H1 (cell line): ENCODE measurements around the gene CELSR3. TPM values are rescaled to one million over a fixed set of nuclear protein-coding genes. Genes with fewer than 3 reads are reported as not detected.

Experiments
- CTCF ChIA-PET: fragments of 300-600 bp; sonication (Branson Sonifier 250); formaldehyde crosslinking; loops from one replicate; lab custom pipeline; 2021; ENCODE audit not compliant: partially characterized antibody; lab: Charles Lee
- POLR2A ChIA-PET: fragments of 300-600 bp; sonication (Branson Sonifier 250); formaldehyde crosslinking; loops from one replicate; lab custom pipeline; 2021; ENCODE audit warnings: inconsistent platforms; ENCODE audit not compliant: partially characterized antibody; lab: Charles Lee
- DNase-seq, 2 experiments: peaks; one replicate each; pipeline versions ENCODE4 v3.0.0 to v3.0.0-alpha.2; 2010 to 2022; ENCODE audit warnings: low spot score in 2 of 2, low read depth in 1 of 2, mixed read lengths in 1 of 2
- FAIRE-seq: peaks from 2 replicates; lab custom pipeline; 2011; peaks lifted over from hg19 to GRCh38; lab: Jason Lieb, UNC
- H2AFZ ChIP-seq: 2 replicates; pipeline ENCODE4 v1.8.1; 2012; ENCODE audit warnings: low read length, inconsistent platforms
- H2AK5ac ChIP-seq: 2 replicates; pipeline ENCODE4 v1.6.1; 2013; ENCODE audit warnings: low read depth, low read length
- H2BK120ac ChIP-seq: replicated peaks from 2 replicates; pipeline ENCODE3; 2013; ENCODE audit warnings: low read depth, low read length, inconsistent platforms
- H2BK12ac ChIP-seq: 2 replicates; pipeline ENCODE4 v1.6.1; 2013; ENCODE audit warnings: low read depth, low read length
- H2BK15ac ChIP-seq: 2 replicates; pipeline ENCODE4 v1.6.1; 2013; ENCODE audit warnings: low read length
- H2BK20ac ChIP-seq: 2 replicates; pipeline ENCODE4 v1.6.1; 2013; ENCODE audit warnings: low read length
- H2BK5ac ChIP-seq: 2 replicates; pipeline ENCODE4 v1.6.1; 2013; ENCODE audit warnings: low read depth, low read length
- H3K14ac ChIP-seq: 2 replicates; pipeline ENCODE4 v1.6.1; 2013; ENCODE audit warnings: inconsistent platforms; ENCODE audit not compliant: insufficient read length
- H3K18ac ChIP-seq: 2 replicates; pipeline ENCODE4 v1.6.1; 2013; ENCODE audit warnings: low read length; ENCODE audit errors: extremely low read depth
- H3K23ac ChIP-seq: 2 replicates; pipeline ENCODE4 v1.6.1; 2013; ENCODE audit warnings: inconsistent platforms; ENCODE audit not compliant: insufficient read length
- H3K23me2 ChIP-seq: 2 replicates; pipeline ENCODE4 v1.6.1; 2013; ENCODE audit warnings: low read depth, low read length
- H3K27ac ChIP-seq: 2 replicates; pipeline ENCODE4 v1.6.1; 2011; ENCODE audit warnings: low read depth, low read length, inconsistent platforms
- H3K27me3 ChIP-seq, 4 experiments: replicated peaks in 1 of 4; 1 replicate in 1 of 4; 2 replicates in 3 of 4; pipeline versions ENCODE4 v1.6.1 to v1.8.1; 2011 to 2013; ENCODE audit warnings: low read length in 3 of 4, mild to moderate bottlenecking in 3 of 4, inconsistent platforms in 2 of 4, mixed read lengths in 2 of 4, moderate library complexity in 1 of 4; ENCODE audit not compliant: control insufficient read depth in 3 of 4, insufficient read depth in 3 of 4; ENCODE audit errors: extremely low read depth in 1 of 4
- H3K36me3 ChIP-seq, 4 experiments: 2 replicates each; pipeline versions ENCODE4 v1.6.1 to v1.8.1; 2011 to 2013; ENCODE audit warnings: mild to moderate bottlenecking in 4 of 4, low read length in 3 of 4, moderate library complexity in 2 of 4, control low read depth in 1 of 4, inconsistent platforms in 1 of 4; ENCODE audit not compliant: insufficient read depth in 4 of 4, control insufficient read depth in 2 of 4
- H3K4ac ChIP-seq: replicated peaks from 2 replicates; pipeline ENCODE3; 2013; ENCODE audit warnings: low read length, low read depth, mixed read lengths, inconsistent platforms; ENCODE audit not compliant: insufficient read length
- H3K4me1 ChIP-seq, 4 experiments: replicated peaks in 1 of 4; 1 replicate in 1 of 4; 2 replicates in 3 of 4; pipeline versions ENCODE4 v1.6.1 to v1.8.1; 2011 to 2013; ENCODE audit warnings: low read length in 3 of 4, inconsistent platforms in 2 of 4, mixed read lengths in 1 of 4; ENCODE audit not compliant: insufficient read depth in 4 of 4, control insufficient read depth in 3 of 4
- H3K4me2 ChIP-seq, 2 experiments: 2 replicates each; pipeline versions ENCODE4 v1.6.1 to v1.8.1; 2011 to 2013; ENCODE audit warnings: low read depth in 2 of 2, low read length in 2 of 2, control low read depth in 1 of 2, inconsistent platforms in 1 of 2, mild to moderate bottlenecking in 1 of 2; ENCODE audit not compliant: insufficient read depth in 1 of 2
- H3K4me3 ChIP-seq, 4 experiments: fragments of 200-600, 300-600 bp in 1 of 4; sonication (generic), shearing (Covaris generic), sonication (Bioruptor Twin) in 1 of 4; 2 replicates each; pipeline versions ENCODE4 v1.5.1 to v1.8.1; 2011 to 2016; ENCODE audit warnings: low read length in 4 of 4, low read depth in 3 of 4, control low read depth in 2 of 4, inconsistent platforms in 2 of 4, mild to moderate bottlenecking in 2 of 4, mixed read lengths in 1 of 4, moderate library complexity in 1 of 4; ENCODE audit not compliant: insufficient read depth in 2 of 4; ENCODE audit errors: extremely low read depth in 1 of 4
- H3K56ac ChIP-seq: replicated peaks from 2 replicates; pipeline ENCODE3; 2013; ENCODE audit warnings: low read depth, mild to moderate bottlenecking, mixed read lengths, low read length, inconsistent platforms; ENCODE audit not compliant: insufficient read length
- H3K79me1 ChIP-seq: 2 replicates; pipeline ENCODE4 v1.6.1; 2013; ENCODE audit warnings: low read depth, low read length, control low read depth
- H3K79me2 ChIP-seq, 2 experiments: 2 replicates each; pipeline versions ENCODE4 v1.6.1 to v1.8.1; 2012 to 2013; ENCODE audit warnings: low read length in 2 of 2, mild to moderate bottlenecking in 2 of 2, inconsistent platforms in 1 of 2; ENCODE audit not compliant: insufficient read depth in 2 of 2, control insufficient read depth in 1 of 2
- H3K9ac ChIP-seq, 4 experiments: replicated peaks in 1 of 4; 1 replicate in 1 of 4; 2 replicates in 3 of 4; pipeline versions ENCODE4 v1.6.1 to v1.8.1; 2011 to 2013; ENCODE audit warnings: low read depth in 3 of 4, low read length in 3 of 4, control low read depth in 2 of 4, mild to moderate bottlenecking in 2 of 4, moderate library complexity in 2 of 4, inconsistent platforms in 1 of 4; ENCODE audit errors: extremely low read depth in 1 of 4
- H3K9me3 ChIP-seq, 2 experiments: 2 replicates each; pipeline versions ENCODE4 v1.6.1 to v1.8.1; 2012 to 2013; ENCODE audit warnings: mild to moderate bottlenecking in 2 of 2, moderate library complexity in 2 of 2, control low read depth in 1 of 2, inconsistent platforms in 1 of 2, low read depth in 1 of 2, low read length in 1 of 2, mixed read lengths in 1 of 2; ENCODE audit not compliant: insufficient read depth in 2 of 2
- H4K20me1 ChIP-seq, 2 experiments: replicated peaks in 1 of 2; 2 replicates each; pipeline versions ENCODE3 to v1.8.1; 2011 to 2013; ENCODE audit warnings: inconsistent platforms in 2 of 2, low read length in 2 of 2, mild to moderate bottlenecking in 1 of 2; ENCODE audit not compliant: insufficient read depth in 2 of 2, control insufficient read depth in 1 of 2
- H4K5ac ChIP-seq: 2 replicates; pipeline ENCODE4 v1.6.1; 2013; ENCODE audit warnings: low read length, low read depth, mixed read lengths, inconsistent platforms; ENCODE audit not compliant: insufficient read length
- H4K8ac ChIP-seq: 2 replicates; pipeline ENCODE4 v1.8.0; 2013; ENCODE audit warnings: mild to moderate bottlenecking, moderate library complexity, low read length, inconsistent platforms; ENCODE audit not compliant: insufficient read depth; ENCODE audit errors: extremely low read depth
- H4K91ac ChIP-seq: replicated peaks from 2 replicates; pipeline ENCODE3; 2013; ENCODE audit warnings: low read length, mixed read lengths, inconsistent platforms; ENCODE audit not compliant: insufficient read length
- CHD1 ChIP-seq: IDR thresholded peaks from 2 replicates; pipeline ENCODE4 v1.6.1; 2012; ENCODE audit warnings: low read depth, low read length, improper control_type of control experiment
- CHD2 ChIP-seq: IDR thresholded peaks from 2 replicates; pipeline ENCODE4 v1.6.1; 2012; ENCODE audit warnings: low read length, improper control_type of control experiment
- SP1 ChIP-seq: IDR thresholded peaks from 2 replicates; pipeline ENCODE4 v1.6.1; 2011; ENCODE audit warnings: low read depth, low read length
- WGBS, 2 experiments: shearing (Covaris generic) in 1 of 2; methylation state at CpG; one replicate each; pipeline versions ENCODE4 v1.1.6 to v1.1.7; 2013 to 2015; ENCODE audit warnings: low lambda C conversion rate in 2 of 2, mixed read lengths in 2 of 2, inconsistent platforms in 1 of 2, low coverage in 1 of 2, missing lambda C conversion rate in 1 of 2; ENCODE audit not compliant: insufficient replicate concordance in 2 of 2, insufficient coverage in 1 of 2, insufficient read length in 1 of 2; ENCODE audit errors: extremely low coverage in 1 of 2, missing lambda C conversion rate in 1 of 2; 5-methylcytosine and 5-hydroxymethylcytosine counted together
- polyA plus RNA-seq, 7 experiments: library from polyadenylated mRNA; depleted of rRNA in 3 of 7; stranded (reverse) in 5 of 7; unstranded in 2 of 7; fragments of >200 nt in 5 of 7; fragments of 200-250 nt in 2 of 7; gene quantifications; 1 replicate in 5 of 7; 2 replicates in 1 of 7; 4 replicates in 1 of 7; pipeline versions ENCODE4 v1.2.1 to v1.2.3, GENCODE V29; 2011 to 2013; ENCODE audit warnings: missing spikeins in 2 of 7, mixed read lengths in 2 of 7
- total RNA-seq: library from RNA; stranded (reverse); fragmentation: NEBNext Ultra II Directional; extraction: Animal tissue kit (Norgen Biotek cat#: 25700); gene quantifications from 2 replicates; pipeline ENCODE4 v1.2.1, GENCODE V29; 2021

The CELSR3 gene
- total and polyA plus RNA-seq, 2 of the 8 experiments (the other 6 are each of a cell fraction or from before 2014, with no cell fraction given) = 11.6 to 29.5 TPM

DNA sequence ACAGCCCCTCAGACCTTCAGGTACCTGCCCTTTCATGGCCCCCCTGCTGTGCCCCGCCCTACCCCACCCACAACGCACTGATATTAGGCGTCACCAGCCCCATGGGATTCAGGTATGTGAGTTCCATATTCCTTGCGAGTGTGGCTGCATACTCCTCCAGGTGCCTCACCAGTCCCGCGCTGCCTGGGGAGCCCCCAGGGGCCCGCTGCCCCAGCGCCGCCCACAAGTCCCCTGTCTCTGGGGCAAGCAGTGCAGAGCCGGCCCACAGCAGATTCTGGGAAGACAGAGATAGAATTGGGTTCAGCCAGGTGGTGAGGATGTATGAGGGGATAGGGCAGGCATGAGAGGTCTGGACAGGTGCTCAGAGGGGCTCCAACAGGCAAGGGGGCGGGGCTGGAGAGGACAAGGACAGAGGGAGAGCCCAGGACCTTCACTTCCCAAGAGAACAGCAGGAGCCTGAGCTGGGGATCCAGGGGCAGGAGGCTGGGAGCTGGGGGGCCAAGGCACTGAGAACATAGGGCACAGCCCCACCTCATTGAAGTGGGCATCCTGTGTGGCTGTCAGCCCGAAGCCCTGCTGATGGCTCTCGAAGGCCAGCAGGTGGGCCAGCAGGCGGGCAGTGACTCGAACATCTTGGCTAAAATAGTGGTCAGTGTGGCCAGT lies 14.4 kb downstream of the CELSR3 start:
- no peak overlapping the region for H2AK5ac ChIP-seq
- no peak overlapping the region for H4K8ac ChIP-seq
- H3K4ac ChIP-seq = no peak overlapping the region
- no peak overlapping the region for H3K27ac ChIP-seq
- H2BK120ac ChIP-seq = no peak overlapping the region
- FAIRE-seq = no peak
- H4K20me1 ChIP-seq = peaks cover 0 to 17% of the 10 kb centered on the region in 2 experiments
- no peaks in the 10 kb centered on the region for H3K79me2 ChIP-seq
- no peak overlapping the region for H4K5ac ChIP-seq
- H3K56ac ChIP-seq = no peak overlapping the region
- peaks cover 0 to 29% (median 13%) of the 10 kb centered on the region in 4 experiments; a peak in 5 of 8 replicates for H3K36me3 ChIP-seq
- no peak for DNase-seq
- no peak overlapping the region for H3K14ac ChIP-seq
- H3K23me2 ChIP-seq = 0 out of 2 replicates have a peak, but pooled peaks cover 2% of the 10 kb centered on the region
- ChIA-PET CTCF (interaction anchor here (1.6 kb wide), 2 partner anchors 17 to 212 kb away, joined by 4 read pairs; no protein-coding TSS in a partner anchor), POLR2A (interaction anchor here (0.8 to 10.5 kb wide), 4 partner anchors 11 to 192 kb away, joined by 3 to 111 read pairs (median 32); partner anchors contain the start of genes CELSR3 and SLC26A6)
- 96% methylated on average over 15 of the region's 15 CpGs; no CpG with 5 or more reads in 1 of the 2 experiments for WGBS, 2 experiments
- H3K18ac ChIP-seq = no peak overlapping the region
- no peak overlapping the region for H2BK12ac ChIP-seq
- H2BK15ac ChIP-seq = no peak overlapping the region
- no peak overlapping the region for H2BK20ac ChIP-seq
- no peak overlapping the region for H4K91ac ChIP-seq
- H3K27me3 ChIP-seq = no peaks in the 10 kb centered on the region
- H2BK5ac ChIP-seq = no peak overlapping the region
- no peak overlapping the region for H3K23ac ChIP-seq
- H3K9ac ChIP-seq = peak overlapping the region in 1 of 4 experiments; percentile 28; a peak in 1 of 7 replicates
- H3K79me1 ChIP-seq = no peaks in the 10 kb centered on the region
- H3K4me3 ChIP-seq = no peak overlapping the region
- H2AFZ ChIP-seq = no peak overlapping the region
- H3K4me2 ChIP-seq = no peak overlapping the region
- H3K4me1 ChIP-seq = no peaks in the 10 kb centered on the region
- no peaks in the 10 kb centered on the region for H3K9me3 ChIP-seq
- TF ChIP-seq SP1 = no peak
- no peak for TF ChIP-seq CHD1
- TF ChIP-seq CHD2 = no peak
